K562 (cell line): ENCODE data around the gene SERTAD2. TPM values are rescaled to one million over a fixed set of nuclear protein-coding genes. Genes with fewer than 3 reads are reported as not detected.
A peak's percentile ranks its signal among the peaks of the same experiment; 100 is the strongest.

Source experiments
- ATAC-seq: fragments of 200-7000 bp; cut with Tn5 transposase; 3 replicates; pipeline ENCODE4 v1.9.1; 2020; ENCODE audit warnings: moderate library complexity
- Bru-seq: library from RNA; stranded (reverse); fragments of 400-500 nt; gene quantifications from one replicate; lab custom pipeline; 2021; lab: Mats Ljungman, UMichigan
- BruChase-seq, 2 experiments: library from RNA; stranded (reverse); fragments of 400-500 nt; gene quantifications; one replicate each; lab custom pipeline; 2021; lab: Mats Ljungman, UMichigan
- BruUV-seq: library from RNA; stranded (reverse); fragments of 400-500 nt; replicated peaks from 2 replicates; lab custom pipeline; 2021; lab: Mats Ljungman, UMichigan
- CTCF ChIA-PET: fragments of 300-600 bp; formaldehyde crosslinking; extraction: SDS; loops from one replicate; lab custom pipeline; 2021; ENCODE audit warnings: low intra/inter-chr PET ratio; lab: Yijun Ruan, JAX
- POLR2A ChIA-PET: fragments of 300-600, 350-650 bp; sonication (Branson Sonifier 250); formaldehyde crosslinking; extraction: SDS; loops from one replicate; lab custom pipeline; 2021; ENCODE audit warnings: antibody characterized with exemption, inconsistent platforms; lab: Yijun Ruan, JAX
- DNase-seq, 4 experiments: peaks; one replicate each; pipeline versions ENCODE4 v3.0.0 to v3.0.0-alpha.2; 2011 to 2018; ENCODE audit warnings: low spot score in 3 of 4, mixed read lengths in 3 of 4; ENCODE audit errors: extremely low read depth in 1 of 4
- FAIRE-seq: peaks from 2 replicates; lab custom pipeline; 2011; peaks lifted over from hg19 to GRCh38; lab: Jason Lieb, UNC
- H2AFZ ChIP-seq: 2 replicates; pipeline ENCODE4 v1.6.0; 2011; ENCODE audit warnings: low read depth, low read length, control low read depth, inconsistent platforms
- H3K27ac ChIP-seq: fragments of 200-600 bp; 3 replicates; pipeline ENCODE4 v1.8.0; 2011; ENCODE audit warnings: low read depth, mild to moderate bottlenecking, control low read depth, inconsistent platforms, low read length, moderate library complexity, mixed read lengths; ENCODE audit errors: extremely low read depth
- H3K27me3 ChIP-seq, 2 experiments: fragments of 300-600 bp in 1 of 2; 2 replicates in 1 of 2; 3 replicates in 1 of 2; pipeline versions ENCODE4 v1.6.0 to v1.8.0; 2011; ENCODE audit warnings: inconsistent platforms in 2 of 2, low read length in 2 of 2, mild to moderate bottlenecking in 1 of 2, mixed read lengths in 1 of 2, moderate library complexity in 1 of 2; ENCODE audit not compliant: control insufficient read depth in 2 of 2, insufficient read depth in 2 of 2
- H3K36me3 ChIP-seq: fragments of 300-600 bp; 3 replicates; pipeline ENCODE4 v1.8.0; 2011; ENCODE audit warnings: mild to moderate bottlenecking, low read length, inconsistent platforms; ENCODE audit not compliant: control insufficient read depth, insufficient read depth
- H3K4me1 ChIP-seq, 2 experiments: fragments of 200-600 bp in 1 of 2; replicated peaks in 1 of 2; 2 replicates in 1 of 2; 3 replicates in 1 of 2; pipeline versions ENCODE4 v1.5.1 to v1.8.0; 2011; ENCODE audit warnings: inconsistent platforms in 2 of 2, low read length in 2 of 2, mild to moderate bottlenecking in 1 of 2, mixed read lengths in 1 of 2, moderate library complexity in 1 of 2; ENCODE audit not compliant: control insufficient read depth in 2 of 2, insufficient read depth in 2 of 2
- H3K4me2 ChIP-seq: 2 replicates; pipeline ENCODE4 v1.6.1; 2011; ENCODE audit warnings: low read length, control low read depth, inconsistent platforms, mixed read lengths; ENCODE audit not compliant: insufficient read depth
- H3K4me3 ChIP-seq: fragments of 200-600 bp; sonication (generic), shearing (Covaris generic); 2 replicates; pipeline ENCODE4 v1.5.1; 2016; ENCODE audit warnings: control low read depth, inconsistent platforms
- H3K79me2 ChIP-seq: fragments of 200-600 bp; 3 replicates; pipeline ENCODE4 v1.8.0; 2011; ENCODE audit warnings: low read length, inconsistent platforms; ENCODE audit not compliant: control insufficient read depth, insufficient read depth
- H3K9ac ChIP-seq, 2 experiments: 2 replicates each; pipeline versions ENCODE4 v1.6.0 to v1.6.1; 2011; ENCODE audit warnings: low read depth in 2 of 2, low read length in 2 of 2, control low read depth in 1 of 2, inconsistent platforms in 1 of 2, mild to moderate bottlenecking in 1 of 2, mixed read lengths in 1 of 2; ENCODE audit not compliant: insufficient read depth in 1 of 2
- H3K9me1 ChIP-seq: one replicate; pipeline ENCODE4 v1.6.0; 2011; ENCODE audit warnings: inconsistent platforms, mild to moderate bottlenecking, low read length, moderate library complexity; ENCODE audit not compliant: control insufficient read depth, insufficient read depth
- H3K9me3 ChIP-seq: replicated peaks from 2 replicates; pipeline ENCODE4 v1.5.1; 2011; ENCODE audit warnings: low read depth, low read length, inconsistent platforms; ENCODE audit not compliant: control insufficient read depth, insufficient read depth
- H4K20me1 ChIP-seq: replicated peaks from 2 replicates; pipeline ENCODE4 v1.6.1; 2011; ENCODE audit warnings: low read length, inconsistent platforms, mixed read lengths; ENCODE audit not compliant: control insufficient read depth, insufficient read depth
- CXXC5 ChIP-seq: fragments of 250-450 bp; sonication (Bioruptor Pico); IDR thresholded peaks from 2 replicates; pipeline ENCODE4 v1.8.0; 2022; ENCODE audit warnings: inconsistent platforms, mild to moderate bottlenecking, moderate library complexity
- ESRRB ChIP-seq: fragments of 250-450 bp; sonication (Bioruptor Pico); IDR thresholded peaks from 2 replicates; pipeline ENCODE4 v1.5.0; 2020; ENCODE audit warnings: mild to moderate bottlenecking, moderate library complexity, borderline replicate concordance
- KDM4B ChIP-seq, 2 experiments: fragments of 450-650 bp in 1 of 2; sonication (generic) in 1 of 2; IDR thresholded peaks; 2 replicates each; pipeline ENCODE4 v1.6.1; 2016 to 2017; ENCODE audit warnings: borderline replicate concordance in 2 of 2, antibody characterized with exemption in 1 of 2, low read depth in 1 of 2, mild to moderate bottlenecking in 1 of 2
- L3MBTL2 ChIP-seq: fragments of 450-650 bp; IDR thresholded peaks from 2 replicates; pipeline ENCODE4 v1.6.1; 2016; ENCODE audit warnings: mild to moderate bottlenecking, moderate library complexity
- NFRKB ChIP-seq: fragments of 450-650 bp; IDR thresholded peaks from 2 replicates; pipeline ENCODE4 v1.6.1; 2016; ENCODE audit warnings: low read depth
- PHF20 ChIP-seq: fragments of 450-650 bp; IDR thresholded peaks from 2 replicates; pipeline ENCODE4 v1.6.1; 2018; ENCODE audit not compliant: partially characterized antibody
- RBFOX2 ChIP-seq: fragments of 200-400 bp; formaldehyde crosslinking; IDR thresholded peaks from 2 replicates; pipeline ENCODE4 v1.6.1; 2017; ENCODE audit warnings: low read depth, mild to moderate bottlenecking, low read length, moderate library complexity
- SIN3A ChIP-seq, 2 experiments: fragments of 150-350 bp in 1 of 2; IDR thresholded peaks; 2 replicates each; pipeline ENCODE4 v1.6.1; 2011 to 2016; ENCODE audit warnings: borderline replicate concordance in 2 of 2, low read depth in 2 of 2, low read length in 2 of 2, mild to moderate bottlenecking in 2 of 2, moderate library complexity in 2 of 2; ENCODE audit not compliant: control insufficient read depth in 1 of 2
- SMAD1 ChIP-seq: fragments of 150-350 bp; IDR thresholded peaks from 2 replicates; pipeline ENCODE4 v1.6.1; 2014; ENCODE audit warnings: low read length, low read depth; ENCODE audit not compliant: partially characterized antibody
- SP1 ChIP-seq: sonication (generic); formaldehyde crosslinking; IDR thresholded peaks from 2 replicates; pipeline ENCODE4 v1.8.1; 2022; ENCODE audit warnings: mild to moderate bottlenecking, missing genetic modification reagents
- TAF7 ChIP-seq: fragments of 450-650 bp; IDR thresholded peaks from 2 replicates; pipeline ENCODE4 v1.6.1; 2016; ENCODE audit warnings: missing genetic modification characterization, missing compliant biosample characterization
- WGBS: fragments of 100-300 bp; shearing (Covaris generic); methylation state at CpG from one replicate; pipeline ENCODE4 v1.1.6; 2016; ENCODE audit warnings: low coverage, mixed read lengths; ENCODE audit not compliant: insufficient coverage; ENCODE audit errors: missing lambda C conversion rate; 5-methylcytosine and 5-hydroxymethylcytosine counted together
- in situ Hi-C: fragments of 300-500 bp; cut with MboI; formaldehyde crosslinking; loops from 4 replicates; pipeline ENCODE4 v1.15.0; 2018; ENCODE audit warnings: inconsistent platforms, mixed read lengths
- intact Hi-C: fragments of 100-400 bp; cut with micrococcal nuclease; formaldehyde crosslinking; loops from 2 replicates; pipeline ENCODE4 v1.14.2; 2022
- long read RNA-seq, 3 experiments: library from polyadenylated mRNA in 2 of 3; library from RNA in 1 of 3; unstranded in 2 of 3; stranded (forward) in 1 of 3; transcript quantifications; one replicate each; pipeline ENCODE4 v2.0.0, GENCODE V29; 2019 to 2022
- polyA minus RNA-seq, 3 experiments: library from RNA; depleted of rRNA, polyadenylated mRNA; stranded (reverse); fragments of >200 nt; gene quantifications; 2 replicates each; pipeline ENCODE4 v1.2.3, GENCODE V29; 2011
- polyA plus RNA-seq, 8 experiments: library from polyadenylated mRNA; depleted of rRNA in 4 of 8; stranded (reverse) in 5 of 8; unstranded in 3 of 8; fragments of >200 nt; fragmentation: Nextera tagmentation in 2 of 8; fragmentation: Illumina TruSeq in 1 of 8; extraction: Ambion mirVana in 2 of 8; extraction: Trizol in 1 of 8; gene quantifications; 2 replicates each; pipeline versions ENCODE4 v1.2.1 to v1.2.3, GENCODE V29; 2011 to 2014; ENCODE audit warnings: inconsistent platforms in 1 of 8, missing spikeins in 1 of 8
- total RNA-seq, 7 experiments: library from RNA; depleted of rRNA in 6 of 7; stranded (reverse); fragments of >200 nt in 6 of 7; fragmentation: Illumina TruSeq in 2 of 7; extraction: Trizol in 2 of 7; gene quantifications; 2 replicates each; pipeline versions ENCODE4 v1.2.1 to v1.2.3, GENCODE V29; 2011 to 2021; ENCODE audit warnings: low replicate concordance in 1 of 7
- TF ChIP-seq, protein P1 (sequence below), 2 experiments: fragments of 450-650 bp; IDR thresholded peaks; 2 replicates each; pipeline ENCODE4 v1.6.1; 2016

The SERTAD2 gene, protein sequence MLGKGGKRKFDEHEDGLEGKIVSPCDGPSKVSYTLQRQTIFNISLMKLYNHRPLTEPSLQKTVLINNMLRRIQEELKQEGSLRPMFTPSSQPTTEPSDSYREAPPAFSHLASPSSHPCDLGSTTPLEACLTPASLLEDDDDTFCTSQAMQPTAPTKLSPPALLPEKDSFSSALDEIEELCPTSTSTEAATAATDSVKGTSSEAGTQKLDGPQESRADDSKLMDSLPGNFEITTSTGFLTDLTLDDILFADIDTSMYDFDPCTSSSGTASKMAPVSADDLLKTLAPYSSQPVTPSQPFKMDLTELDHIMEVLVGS
- 9.0 and 18.6 TPM in 2 replicates for total RNA-seq (2011; cell fraction: chromatin; rRNA removed; ENCODE audit: low replicate concordance)
- 8.2 and 9.5 TPM in 2 replicates for total RNA-seq (2011; cell fraction: nucleolus; rRNA removed)
- 17.8 and 37.0 TPM in 2 replicates for total RNA-seq (2011; cell fraction: nucleoplasm; rRNA removed)
- total RNA-seq (2014; rRNA removed) (5.3 and 5.9 TPM in 2 replicates), total RNA-seq (2014; rRNA removed; fragmentation: Illumina TruSeq; extraction: Trizol) (5.7 and 6.1 TPM in 2 replicates), total RNA-seq (2015; rRNA removed; fragmentation: Illumina TruSeq; extraction: Trizol) (6.5 and 7.1 TPM in 2 replicates), total RNA-seq (2021) (11.3 and 11.6 TPM in 2 replicates), polyA plus RNA-seq (2011; rRNA removed) (5.9 and 6.6 TPM in 2 replicates), polyA plus RNA-seq (2014; fragmentation: Illumina TruSeq; extraction: Trizol) (9.4 and 12.5 TPM in 2 replicates), polyA plus RNA-seq (2014; fragmentation: Nextera tagmentation; extraction: Ambion mirVana) (1 to 10 TPM; 3.0 to 3.4 TPM), polyA plus RNA-seq (2014; rRNA removed) (6.3 and 7.5 TPM in 2 replicates), polyA minus RNA-seq (2011; rRNA and poly(A)+ RNA removed) (11.4 and 12.5 TPM in 2 replicates), Bru-seq, nascent RNA (percentile 96 among the genes with signal in this experiment), BruChase-seq, experiment 1, labeled RNA remaining after a 2-hour chase (percentile 91 among the genes with signal in this experiment), BruChase-seq, experiment 2, labeled RNA remaining after a 6-hour chase (percentile 91 among the genes with signal in this experiment)
- polyA plus RNA-seq (2011; cell fraction: cytosol; rRNA removed): 6.1 and 8.2 TPM in 2 replicates
- polyA plus RNA-seq (2011; cell fraction: nucleus; rRNA removed): 5.4 and 7.0 TPM in 2 replicates
- 10.7 and 11.1 TPM in 2 replicates for polyA plus RNA-seq (2012)
- 5.9 and 8.6 TPM in 2 replicates for polyA minus RNA-seq (2011; cell fraction: cytosol; rRNA and poly(A)+ RNA removed)
- 7.7 and 10.0 TPM in 2 replicates for polyA minus RNA-seq (2011; cell fraction: nucleus; rRNA and poly(A)+ RNA removed)
- long read RNA-seq, experiment 1, partial matches to known transcripts: 0 of 9 reads
- long read RNA-seq, experiment 1, other reads (novel, unspliced or antisense): 9 of 9 reads
- long read RNA-seq, experiment 2, full-length matches to known transcripts: 4 of 19 reads
- long read RNA-seq, experiment 2, partial matches to known transcripts: 0 of 19 reads
- long read RNA-seq, experiment 2, other reads (novel, unspliced or antisense): 15 of 19 reads
- long read RNA-seq, experiment 3, partial matches to known transcripts: 0 of 1 reads
- long read RNA-seq, experiment 3, other reads (novel, unspliced or antisense): 1 of 1 reads

DNA sequence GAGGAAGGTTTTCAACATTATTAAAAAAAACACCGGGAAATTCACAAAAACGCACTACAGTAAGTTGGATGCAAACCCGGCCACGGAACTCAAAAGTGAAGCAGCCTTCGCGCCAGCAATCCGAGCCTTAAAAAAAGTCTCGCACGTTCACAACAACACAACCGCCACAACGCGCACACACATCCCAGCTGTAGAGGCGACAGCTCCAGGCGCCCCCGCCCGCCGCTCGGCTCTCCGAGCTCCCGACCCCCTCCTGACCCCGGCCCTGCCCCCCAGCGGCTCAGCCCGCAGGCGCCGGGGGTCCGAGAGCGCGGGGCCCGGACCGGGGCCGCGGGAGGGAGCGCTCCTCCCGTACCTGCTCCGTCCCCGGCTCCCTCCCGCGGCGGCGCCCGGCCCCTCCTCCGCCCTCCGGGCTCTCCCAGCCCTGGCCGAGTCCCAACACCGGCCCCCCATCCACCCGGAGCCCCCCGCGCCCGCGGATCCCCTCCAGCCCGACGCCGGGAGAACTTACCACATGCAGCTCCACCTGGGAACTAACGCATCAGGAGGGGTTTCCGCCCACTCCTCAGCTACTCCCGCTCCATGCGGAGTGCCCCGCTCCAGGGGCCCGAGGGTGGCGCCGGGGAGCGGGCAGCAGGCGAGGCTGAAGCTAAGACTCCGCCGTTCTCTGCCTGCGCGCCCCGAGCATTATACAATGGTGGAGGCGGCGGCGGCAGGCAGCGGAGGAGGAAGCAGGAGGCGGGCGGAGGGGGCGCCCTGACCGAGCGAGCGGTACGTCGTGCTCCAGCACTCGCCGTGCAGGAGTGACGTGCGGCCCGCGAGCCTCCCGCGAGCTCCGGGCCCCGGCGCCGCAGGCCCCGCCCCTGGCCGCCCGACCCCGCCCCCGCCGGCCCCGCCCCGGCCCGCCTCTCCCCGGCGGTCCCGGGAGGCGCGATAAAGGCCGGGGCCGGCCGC is at the start of gene SERTAD2:
Gene SERTAD2, minus strand, starts transcription at position 805 of the 954 bp plus-strand sequence. CDS start 17,042 bp downstream, outside the sequence.
- no peaks in the 10 kb centered on the region for H3K9me1 ChIP-seq
- H3K4me3 ChIP-seq: peak within 1 kb of the TSS; percentile 91
- H3K36me3 ChIP-seq: no peaks in the 10 kb centered on the region
- no peaks in the 10 kb centered on the region for H3K27me3 ChIP-seq
- peak within 1 kb of the TSS; percentile 96 for H3K27ac ChIP-seq
- in situ Hi-C loops (no loop called here), intact Hi-C loops (loop anchor here (2.0 kb wide), 1 partner anchor 97 kb away; no protein-coding TSS in a partner anchor)
- no peak for FAIRE-seq
- H2AFZ ChIP-seq: peak within 1 kb of the TSS; percentile 75
- H3K4me2 ChIP-seq: peak within 1 kb of the TSS; percentile 84
- ChIA-PET CTCF (no interaction called here), POLR2A (interaction anchor here (0.5 to 4.7 kb wide), 29 partner anchors 9 to 404 kb away, joined by 3 to 39 read pairs (median 4); partner anchors contain the start of gene AFTPH)
- peak; percentile 91 to 96 (median 94) for DNase-seq
- H4K20me1 ChIP-seq: peaks cover 26% of the 10 kb centered on the region
- peak within 1 kb of the TSS; percentile 80 to 96 for H3K9ac ChIP-seq
- no TSS peak for BruUV-seq
- no peaks in the 10 kb centered on the region for H3K9me3 ChIP-seq
- H3K79me2 ChIP-seq: peaks cover 52% of the 10 kb centered on the region
- WGBS: under 1% methylated on average over 47 of the region's 109 CpGs
- ATAC-seq: peak; percentile 74
- H3K4me1 ChIP-seq: peaks cover 12 to 41% of the 10 kb centered on the region in 2 experiments
- TF ChIP-seq SMAD1: peak; percentile 64
- TF ChIP-seq RBFOX2: peak; percentile 94
- TF ChIP-seq KDM4B (IDR thresholded peaks at IDR 0.05; ENCODE audit: borderline replicate concordance in 2 of 2, low read depth in 1 of 2): 0 out of 4 replicates have a peak, but pooled peaks of 1 of the 2 experiments have one; percentile 20
- TF ChIP-seq SIN3A (IDR thresholded peaks at IDR 0.05; ENCODE audit: borderline replicate concordance in 2 of 2, control insufficient read depth in 1 of 2, low read depth in 2 of 2, low read length in 2 of 2): peak in 1 of 2 experiments; percentile 81; a peak in 1 of 4 replicates
- TF ChIP-seq, protein P1, sequence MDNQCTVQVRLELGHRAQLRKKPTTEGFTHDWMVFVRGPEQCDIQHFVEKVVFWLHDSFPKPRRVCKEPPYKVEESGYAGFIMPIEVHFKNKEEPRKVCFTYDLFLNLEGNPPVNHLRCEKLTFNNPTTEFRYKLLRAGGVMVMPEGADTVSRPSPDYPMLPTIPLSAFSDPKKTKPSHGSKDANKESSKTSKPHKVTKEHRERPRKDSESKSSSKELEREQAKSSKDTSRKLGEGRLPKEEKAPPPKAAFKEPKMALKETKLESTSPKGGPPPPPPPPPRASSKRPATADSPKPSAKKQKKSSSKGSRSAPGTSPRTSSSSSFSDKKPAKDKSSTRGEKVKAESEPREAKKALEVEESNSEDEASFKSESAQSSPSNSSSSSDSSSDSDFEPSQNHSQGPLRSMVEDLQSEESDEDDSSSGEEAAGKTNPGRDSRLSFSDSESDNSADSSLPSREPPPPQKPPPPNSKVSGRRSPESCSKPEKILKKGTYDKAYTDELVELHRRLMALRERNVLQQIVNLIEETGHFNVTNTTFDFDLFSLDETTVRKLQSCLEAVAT (IDR thresholded peaks at IDR 0.05): peak; percentile 62 to 79
- peak; percentile 56; the same call in 1 of the 2 replicates for TF ChIP-seq NFRKB
- TF ChIP-seq TAF7: peak; percentile 79
- peak; percentile 24 for TF ChIP-seq PHF20
- TF ChIP-seq ESRRB (CRISPR knock-in tag): no peak
- peak; percentile 78 for TF ChIP-seq CXXC5 (CRISPR knock-in tag)
- TF ChIP-seq SP1 (CRISPR knock-in tag): 0 out of 2 replicates have a peak, but pooled peaks have one; percentile 35
- TF ChIP-seq L3MBTL2: peak; percentile 9; the same call in 1 of the 2 replicates
